ENCODE measurements around the gene KRTAP13-1.

Gene KRTAP13-1

GRCh38 chr21:30408782-30409494 lies 13.1 kb downstream of the KRTAP13-1 start:
- H3K27ac ChIP-seq, result no peak overlapping the region
- no peak overlapping the region for H3K4me2 ChIP-seq
- H3K27me3 ChIP-seq, result no peaks in the 10 kb centered on the region
- TF ChIP-seq Cebpa-rat (IDR thresholded peaks at IDR 0.05), result no peak
- H3K4me3 ChIP-seq, result no peak overlapping the region
- no peaks in the 10 kb centered on the region for H4K20me1 ChIP-seq
- peaks cover 6 to 14% (median 8%) of the 10 kb centered on the region in 11 experiments; a peak in 12 of 22 replicates for H3K9me3 ChIP-seq (replicated peaks in 1 of 11)
- H3K9ac ChIP-seq, result no peak overlapping the region
- no peaks in the 10 kb centered on the region for H3K4me1 ChIP-seq
- H3K36me3 ChIP-seq, result no peaks in the 10 kb centered on the region

GRCh38 chr21:30415993-30416392 lies 20.2 kb downstream of the KRTAP13-1 start:
- no peaks in the 10 kb centered on the region for H3K36me3 ChIP-seq
- no peak overlapping the region for H3K9ac ChIP-seq
- no peaks in the 10 kb centered on the region for H4K20me1 ChIP-seq
- TF ChIP-seq Cebpa-rat (IDR thresholded peaks at IDR 0.05), result no peak
- no peak overlapping the region for H3K4me2 ChIP-seq
- peaks cover 0 to 12% (median 7%) of the 10 kb centered on the region in 11 experiments; a peak in 14 of 22 replicates for H3K9me3 ChIP-seq (replicated peaks in 1 of 11)
- H3K27me3 ChIP-seq, result no peaks in the 10 kb centered on the region
- H3K4me3 ChIP-seq, result no peak overlapping the region
- H3K4me1 ChIP-seq, result no peaks in the 10 kb centered on the region
- H3K27ac ChIP-seq, result no peak overlapping the region

- Histone ChIP-seq H3K27me3 (no peaks in the 10 kb centered on the region), H3K9ac (no peak within 1 kb of the TSS), H3K4me1 (no peaks in the 10 kb centered on the region), H3K4me2 (no peak within 1 kb of the TSS), H3K36me3 (no peaks in the 10 kb centered on the region), H4K20me1 (no peaks in the 10 kb centered on the region), H3K4me3 (no peak within 1 kb of the TSS), H3K27ac (no peak within 1 kb of the TSS), H3K9me3 (replicated peaks in 1 of 11) (no peaks in the 10 kb centered on the region)
- TF ChIP-seq Cebpa-rat (IDR thresholded peaks at IDR 0.05), result no peak
These were observed 30.0 kb downstream of the KRTAP13-1 start, which contains the start of gene KRTAP13-3 for GRCh38 chr21:30425826-30426225. Gene KRTAP13-3, minus strand, starts transcription at chr21:30425926. Its CDS starts 14 bp downstream, at chr21:30425912.

GRCh38 chr21:30426731-30427130 lies 30.9 kb downstream of the KRTAP13-1 start:
- Histone ChIP-seq H3K4me3 (no peak overlapping the region), H3K9ac (no peak overlapping the region), H3K4me2 (no peak overlapping the region), H3K36me3 (no peaks in the 10 kb centered on the region), H4K20me1 (no peaks in the 10 kb centered on the region), H3K4me1 (no peaks in the 10 kb centered on the region), H3K27ac (no peak overlapping the region), H3K27me3 (no peaks in the 10 kb centered on the region), H3K9me3 (replicated peaks in 1 of 11) (no peaks in the 10 kb centered on the region)
- no peak for TF ChIP-seq Cebpa-rat (IDR thresholded peaks at IDR 0.05)

- Histone ChIP-seq H3K27ac (no peak within 1 kb of the TSS), H3K27me3 (no peaks in the 10 kb centered on the region), H3K4me3 (no peak within 1 kb of the TSS), H3K9me3 (replicated peaks in 1 of 11) (no peaks in the 10 kb centered on the region), H3K4me1 (no peaks in the 10 kb centered on the region), H4K20me1 (no peaks in the 10 kb centered on the region), H3K4me2 (no peak within 1 kb of the TSS), H3K36me3 (no peaks in the 10 kb centered on the region), H3K9ac (no peak within 1 kb of the TSS)
- no peak for TF ChIP-seq Cebpa-rat (IDR thresholded peaks at IDR 0.05)
These were observed 34.4 kb downstream of the KRTAP13-1 start, which contains the start of gene KRTAP13-4 for GRCh38 chr21:30430170-30430655. Gene KRTAP13-4, plus strand, starts transcription at chr21:30430220. Its CDS starts 56 bp downstream, at chr21:30430276.

GRCh38 chr21:30434033-30434631 lies 38.3 kb downstream of the KRTAP13-1 start:
- TF ChIP-seq Cebpa-rat (IDR thresholded peaks at IDR 0.05), result no peak
- Histone ChIP-seq H3K36me3 (no peaks in the 10 kb centered on the region), H3K4me2 (no peak overlapping the region), H3K27ac (no peak overlapping the region), H3K27me3 (no peaks in the 10 kb centered on the region), H3K9me3 (replicated peaks in 1 of 11) (no peaks in the 10 kb centered on the region), H3K4me1 (no peaks in the 10 kb centered on the region), H3K9ac (no peak overlapping the region), H3K4me3 (no peak overlapping the region), H4K20me1 (no peaks in the 10 kb centered on the region)

- H3K9ac ChIP-seq, result no peak overlapping the region
- H3K4me1 ChIP-seq, result no peaks in the 10 kb centered on the region
These were observed 41.3 kb downstream of the KRTAP13-1 start for GRCh38 chr21:30437010-30437565.

GRCh38 chr21:30439975-30440374 lies 44.1 kb downstream of the KRTAP13-1 start, which contains the start of gene KRTAP15-1:
Gene KRTAP15-1, plus strand, starts transcription at chr21:30440275. Its CDS starts 53 bp downstream, at chr21:30440328.
- Histone ChIP-seq H3K4me1 (no peaks in the 10 kb centered on the region), H3K4me2 (no peak within 1 kb of the TSS), H3K27me3 (no peaks in the 10 kb centered on the region), H3K9ac (no peak within 1 kb of the TSS), H3K4me3 (no peak within 1 kb of the TSS), H4K20me1 (no peaks in the 10 kb centered on the region), H3K9me3 (replicated peaks in 1 of 11) (no peaks in the 10 kb centered on the region), H3K27ac (no peak within 1 kb of the TSS), H3K36me3 (no peaks in the 10 kb centered on the region)
- TF ChIP-seq Cebpa-rat (IDR thresholded peaks at IDR 0.05), result no peak

More at GRCh38 chr21:30437010-30437565, 41.3 kb downstream of the KRTAP13-1 start:
- no peak overlapping the region for H3K4me2 ChIP-seq
- H4K20me1 ChIP-seq, result no peaks in the 10 kb centered on the region
- no peaks in the 10 kb centered on the region for H3K36me3 ChIP-seq
- H3K27ac ChIP-seq, result no peak overlapping the region
- H3K4me3 ChIP-seq, result no peak overlapping the region
- no peak for TF ChIP-seq Cebpa-rat (IDR thresholded peaks at IDR 0.05)
- no peaks in the 10 kb centered on the region for H3K9me3 ChIP-seq (replicated peaks in 1 of 11)
- no peaks in the 10 kb centered on the region for H3K27me3 ChIP-seq

- H4K20me1 ChIP-seq, result no peaks in the 10 kb centered on the region
- no peak overlapping the region for H3K9ac ChIP-seq
- H3K27me3 ChIP-seq, result no peaks in the 10 kb centered on the region
- no peak for TF ChIP-seq Cebpa-rat (IDR thresholded peaks at IDR 0.05)
- no peaks in the 10 kb centered on the region for H3K36me3 ChIP-seq
- H3K4me1 ChIP-seq, result peaks cover 0 to 8% (median 7%) of the 10 kb centered on the region in 10 experiments; a peak in 10 of 20 replicates
- no peaks in the 10 kb centered on the region for H3K9me3 ChIP-seq (replicated peaks in 1 of 11)
- no peak overlapping the region for H3K4me2 ChIP-seq
- H3K4me3 ChIP-seq, result no peak overlapping the region
- no peak overlapping the region for H3K27ac ChIP-seq
These were observed 47.4 kb downstream of the KRTAP13-1 start for GRCh38 chr21:30443226-30443625.
